PFSK-1 (cell line): ENCODE measurements around the gene SETX.

Experiments used
- POLR2AphosphoS5 ChIP-seq: IDR thresholded peaks from 2 replicates; pipeline ENCODE4 v1.6.1; 2012; ENCODE audit warnings: low read depth, mild to moderate bottlenecking, control low read depth, low read length, moderate library complexity
- SIN3A ChIP-seq: IDR thresholded peaks from 2 replicates; pipeline ENCODE4 v1.6.1; 2012; ENCODE audit warnings: mild to moderate bottlenecking, low read length, moderate library complexity, borderline replicate concordance; ENCODE audit not compliant: insufficient read depth

- TF ChIP-seq SIN3A (no peak), POLR2AphosphoS5 (no peak)
These were observed 85.9 kb downstream of the SETX start for GRCh38 chr9:132268725-132269352.
